MM.1S (cell line): ENCODE measurements around the gene MELTF.

Experiments used
- DNase-seq: peaks from one replicate; pipeline ENCODE4 v3.0.0-alpha.2; 2015
- H2AFZ ChIP-seq: fragments of 300-600 bp; sonication (generic); 2 replicates; pipeline ENCODE4 v1.6.0; 2016; ENCODE audit warnings: antibody characterized with exemption, low read length
- H3F3A ChIP-seq: fragments of 300-600 bp; sonication (generic); 2 replicates; pipeline ENCODE4 v1.6.1; 2016; ENCODE audit warnings: mild to moderate bottlenecking, antibody characterized with exemption, low read length, moderate library complexity, mixed read lengths; ENCODE audit not compliant: insufficient read depth
- H3K27ac ChIP-seq: fragments of 300-600 bp; sonication (generic); 2 replicates; pipeline ENCODE4 v1.5.1; 2016; ENCODE audit warnings: mild to moderate bottlenecking, low read length
- H3K27me3 ChIP-seq: fragments of 300-600 bp; sonication (generic); replicated peaks from 2 replicates; pipeline ENCODE4 v1.6.0; 2016; ENCODE audit warnings: low read length; ENCODE audit not compliant: insufficient read depth
- H3K36me3 ChIP-seq: fragments of 300-600 bp; sonication (generic); replicated peaks from 2 replicates; pipeline ENCODE4 v1.6.1; 2016; ENCODE audit warnings: mild to moderate bottlenecking, low read length, mixed read lengths; ENCODE audit not compliant: insufficient read depth
- H3K4me1 ChIP-seq: fragments of 300-600 bp; sonication (generic); 2 replicates; pipeline ENCODE4 v1.6.1; 2016; ENCODE audit warnings: low read length, mixed read lengths
- H3K4me2 ChIP-seq: fragments of 300-600 bp; sonication (generic); 2 replicates; pipeline ENCODE4 v1.6.0; 2016; ENCODE audit warnings: low read depth, low read length
- H3K4me3 ChIP-seq: fragments of 300-600 bp; sonication (generic); 2 replicates; pipeline ENCODE4 v1.5.1; 2016; ENCODE audit warnings: low read length, mixed read lengths
- H3K79me2 ChIP-seq: fragments of 300-600 bp; sonication (generic); 2 replicates; pipeline ENCODE4 v1.6.1; 2016; ENCODE audit warnings: mixed run types, low read length, mixed read lengths
- H3K9ac ChIP-seq: fragments of 300-600 bp; sonication (generic); 2 replicates; pipeline ENCODE4 v1.6.1; 2016; ENCODE audit warnings: low read length, mixed read lengths
- H3K9me2 ChIP-seq: fragments of 300-600 bp; sonication (generic); replicated peaks from 2 replicates; pipeline ENCODE4 v1.6.1; 2016; ENCODE audit warnings: mild to moderate bottlenecking, low read length, mixed read lengths; ENCODE audit not compliant: insufficient read depth
- H3K9me3 ChIP-seq: fragments of 300-600 bp; sonication (generic); replicated peaks from 2 replicates; pipeline ENCODE4 v1.6.1; 2016; ENCODE audit warnings: mild to moderate bottlenecking, low read length, mixed read lengths; ENCODE audit not compliant: insufficient read depth
- H4K20me1 ChIP-seq: fragments of 300-600 bp; sonication (generic); 2 replicates; pipeline ENCODE4 v1.6.1; 2016; ENCODE audit warnings: mild to moderate bottlenecking, low read length, moderate library complexity, mixed read lengths; ENCODE audit not compliant: insufficient read depth
- EZH2 ChIP-seq: fragments of 300-600 bp; sonication (generic); optimal IDR thresholded peaks from 2 replicates; pipeline ENCODE3; 2017; ENCODE audit warnings: low read depth, mild to moderate bottlenecking, antibody characterized with exemption, low read length, mixed read lengths
- EZH2phosphoT487 ChIP-seq: fragments of 300-600 bp; sonication (generic); IDR thresholded peaks from 2 replicates; pipeline ENCODE4 v1.6.1; 2018; ENCODE audit warnings: antibody characterized with exemption, low read length
- TF ChIP-seq, protein P1 (sequence below): fragments of 300-600 bp; sonication (generic); IDR thresholded peaks from 2 replicates; pipeline ENCODE4 v1.5.1; 2016; ENCODE audit warnings: antibody characterized with exemption, low read length, mixed read lengths

MELTF gene

DNA sequence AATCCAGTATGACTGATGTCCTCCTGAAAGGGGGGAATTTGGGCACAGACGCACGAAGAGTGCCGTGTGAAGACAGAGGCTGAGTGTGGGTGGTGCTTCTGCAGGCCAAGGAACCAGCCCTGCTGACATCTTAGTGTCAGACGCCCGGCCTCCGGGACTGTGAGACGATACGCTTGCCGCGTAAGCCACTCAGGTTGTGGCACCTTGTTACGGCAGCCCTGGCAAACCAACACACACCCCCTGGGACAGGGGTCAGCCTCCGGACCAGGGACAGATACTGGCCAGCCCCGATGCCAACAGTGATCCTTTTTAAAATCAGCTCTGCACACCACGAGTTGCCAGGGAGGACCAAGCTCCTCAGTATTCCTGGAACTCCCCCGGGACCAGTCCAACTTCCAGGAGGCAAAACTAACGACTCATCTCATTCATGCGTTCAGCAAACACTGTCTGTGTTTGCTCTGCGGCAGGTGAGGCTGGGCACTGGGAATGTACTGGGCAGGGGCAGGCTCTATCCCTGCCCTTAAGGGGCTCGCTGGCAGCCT is 39.8 kb downstream of the MELTF start:
- DNase-seq: no peak
- H3F3A ChIP-seq: no peaks in the 10 kb centered on the region
- H3K27me3 ChIP-seq: no peaks in the 10 kb centered on the region
- H3K4me2 ChIP-seq: no peak overlapping the region
- TF ChIP-seq EZH2: no peak
- TF ChIP-seq, protein P1, sequence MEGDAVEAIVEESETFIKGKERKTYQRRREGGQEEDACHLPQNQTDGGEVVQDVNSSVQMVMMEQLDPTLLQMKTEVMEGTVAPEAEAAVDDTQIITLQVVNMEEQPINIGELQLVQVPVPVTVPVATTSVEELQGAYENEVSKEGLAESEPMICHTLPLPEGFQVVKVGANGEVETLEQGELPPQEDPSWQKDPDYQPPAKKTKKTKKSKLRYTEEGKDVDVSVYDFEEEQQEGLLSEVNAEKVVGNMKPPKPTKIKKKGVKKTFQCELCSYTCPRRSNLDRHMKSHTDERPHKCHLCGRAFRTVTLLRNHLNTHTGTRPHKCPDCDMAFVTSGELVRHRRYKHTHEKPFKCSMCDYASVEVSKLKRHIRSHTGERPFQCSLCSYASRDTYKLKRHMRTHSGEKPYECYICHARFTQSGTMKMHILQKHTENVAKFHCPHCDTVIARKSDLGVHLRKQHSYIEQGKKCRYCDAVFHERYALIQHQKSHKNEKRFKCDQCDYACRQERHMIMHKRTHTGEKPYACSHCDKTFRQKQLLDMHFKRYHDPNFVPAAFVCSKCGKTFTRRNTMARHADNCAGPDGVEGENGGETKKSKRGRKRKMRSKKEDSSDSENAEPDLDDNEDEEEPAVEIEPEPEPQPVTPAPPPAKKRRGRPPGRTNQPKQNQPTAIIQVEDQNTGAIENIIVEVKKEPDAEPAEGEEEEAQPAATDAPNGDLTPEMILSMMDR: no peak
- no peaks in the 10 kb centered on the region for H3K4me1 ChIP-seq
- no peak overlapping the region for H3K4me3 ChIP-seq
- H3K36me3 ChIP-seq: no peaks in the 10 kb centered on the region
- H3K27ac ChIP-seq: no peak overlapping the region
- no peaks in the 10 kb centered on the region for H4K20me1 ChIP-seq
- no peaks in the 10 kb centered on the region for H3K9me3 ChIP-seq
- H3K9ac ChIP-seq: no peak overlapping the region
- no peaks in the 10 kb centered on the region for H3K9me2 ChIP-seq
- H3K79me2 ChIP-seq: no peaks in the 10 kb centered on the region
- H2AFZ ChIP-seq: no peak overlapping the region

GRCh38 chr3:196988241-196989029 is 41.2 kb downstream of the MELTF start:
- no peaks in the 10 kb centered on the region for H3K79me2 ChIP-seq
- no peak overlapping the region for H2AFZ ChIP-seq
- no peaks in the 10 kb centered on the region for H3K36me3 ChIP-seq
- H3K27me3 ChIP-seq: no peaks in the 10 kb centered on the region
- no peak for DNase-seq
- no peak overlapping the region for H3K27ac ChIP-seq
- no peaks in the 10 kb centered on the region for H3K4me1 ChIP-seq
- H4K20me1 ChIP-seq: no peaks in the 10 kb centered on the region
- H3K4me3 ChIP-seq: no peak overlapping the region
- no peak overlapping the region for H3K9ac ChIP-seq
- TF ChIP-seq EZH2phosphoT487: no peak
- TF ChIP-seq EZH2: no peak
- TF ChIP-seq, protein P1: no peak
- no peak overlapping the region for H3K4me2 ChIP-seq
- H3F3A ChIP-seq: no peaks in the 10 kb centered on the region
- H3K9me2 ChIP-seq: no peaks in the 10 kb centered on the region
- no peaks in the 10 kb centered on the region for H3K9me3 ChIP-seq

GRCh38 chr3:196987022-196987421 is 42.6 kb downstream of the MELTF start:
- DNase-seq: no peak
- H3K9me2 ChIP-seq: no peaks in the 10 kb centered on the region
- H3K36me3 ChIP-seq: no peaks in the 10 kb centered on the region
- TF ChIP-seq EZH2: no peak
- TF ChIP-seq, protein P1: no peak
- TF ChIP-seq EZH2phosphoT487: no peak
- H3K9ac ChIP-seq: no peak overlapping the region
- H3K9me3 ChIP-seq: no peaks in the 10 kb centered on the region; the same call in 1 of the 2 replicates
- no peaks in the 10 kb centered on the region for H3K27me3 ChIP-seq
- no peaks in the 10 kb centered on the region for H3K4me1 ChIP-seq
- H3K4me3 ChIP-seq: no peak overlapping the region
- no peak overlapping the region for H2AFZ ChIP-seq
- H3F3A ChIP-seq: no peaks in the 10 kb centered on the region
- no peak overlapping the region for H3K27ac ChIP-seq
- no peak overlapping the region for H3K4me2 ChIP-seq
- H3K79me2 ChIP-seq: no peaks in the 10 kb centered on the region
- no peaks in the 10 kb centered on the region for H4K20me1 ChIP-seq
